Suppressor macrophage (primary cell): ENCODE measurements around the gene PTPRF.

ENCODE experiments used
- DNase-seq, 4 experiments: peaks; one replicate each; pipeline ENCODE4 v3.0.0-alpha.2; 2020 to 2022

PTPRF gene

GRCh38 chr1:43671626-43672330, 141.1 kb downstream of the PTPRF start:
- DNase-seq = no peak

GRCh38 chr1:43673261-43673660, 142.6 kb downstream of the PTPRF start:
- no peak for DNase-seq
